Measurements from ENCODE around the gene FAM210A. TPM values are rescaled to one million over a fixed set of nuclear protein-coding genes. Genes with fewer than 3 reads are reported as not detected.

The FAM210A gene
- total RNA-seq, 1 experiment from 2014 or later: 26.2 TPM

GRCh38 chr18:13720847-13721246 lies 5.5 kb downstream of the FAM210A start (continued):
- TF ChIP-seq ZBTB33 (IDR thresholded peaks at IDR 0.05; ENCODE audit: extremely low read depth, insufficient replicate concordance, low read length): no peak

DNA sequence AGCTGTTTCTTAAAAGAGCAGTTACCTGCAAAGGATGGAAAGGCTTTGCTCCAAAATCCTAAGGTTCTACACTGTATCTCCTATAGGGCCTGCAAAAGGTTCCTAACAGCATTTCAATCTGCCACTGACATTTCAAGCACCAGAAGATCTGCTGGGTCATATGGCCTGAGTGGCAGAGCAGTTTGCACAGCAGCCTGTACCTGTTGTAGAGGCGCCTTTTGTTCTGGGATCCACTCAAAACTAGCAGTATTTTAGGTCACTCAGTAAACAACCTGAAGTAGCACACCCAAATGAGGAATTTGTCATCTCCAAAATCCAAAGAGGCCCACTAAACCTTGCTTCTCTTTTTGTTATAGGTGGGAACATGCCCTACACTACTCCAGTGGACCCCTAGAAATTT lies 6.2 kb downstream of the FAM210A start:
- peaks cover 100% of the 10 kb centered on the region for H3K79me2 ChIP-seq (ENCODE audit: insufficient read depth, low read length)
- H3K27ac ChIP-seq (ENCODE audit: low read depth, low read length): no peak overlapping the region
- no peak overlapping the region for H2AFZ ChIP-seq (ENCODE audit: low read depth, low read length, poor library complexity, severe bottlenecking)
- DNase-seq (ENCODE audit: low read depth, low spot score) (no peak), ATAC-seq (no peak)
- no peaks in the 10 kb centered on the region for H3K9me2 ChIP-seq (ENCODE audit: insufficient read depth)
- ChIA-PET RAD21 (ENCODE audit: low non-redundant PET in 1 of 2, low total read pairs in 2 of 2, uncharacterized antibody in 2 of 2, unreplicated experiment in 2 of 2) (no interaction called here), CTCF (no interaction called here), POLR2A (no interaction called here)
- no peak for TF ChIP-seq JUND (IDR thresholded peaks at IDR 0.05)
- no peaks in the 10 kb centered on the region for H3K27me3 ChIP-seq (ENCODE audit: insufficient read depth, low read length)
- no peak overlapping the region for H3K4me2 ChIP-seq (ENCODE audit: low read length)
- H3K36me3 ChIP-seq (ENCODE audit: control insufficient read depth in 1 of 2, insufficient read depth in 2 of 2, low read length in 2 of 2): 0 out of 4 replicates have a peak, but pooled peaks cover 0 to 16% of the 10 kb centered on the region in 2 experiments
- peaks cover 0 to 11% of the 10 kb centered on the region in 2 experiments; a peak in 2 of 4 replicates for H3K4me1 ChIP-seq (ENCODE audit: control insufficient read depth in 1 of 2, insufficient read depth in 2 of 2, low read length in 2 of 2)
- H3K4me3 ChIP-seq (replicated peaks in 1 of 2; ENCODE audit: low read depth in 1 of 2, low read length in 2 of 2): no peak overlapping the region
- peaks cover 0 to 4% of the 10 kb centered on the region in 2 experiments; a peak in 1 of 4 replicates for H3K9me3 ChIP-seq (ENCODE audit: control insufficient read depth in 1 of 2, insufficient read depth in 1 of 2, low read depth in 1 of 2, low read length in 2 of 2)
- intact Hi-C loops (cut with micrococcal nuclease): no loop called here
- BruUV-seq (replicated peaks): no TSS peak
- H3K9ac ChIP-seq (ENCODE audit: low read length): no peak overlapping the region
- H4K20me1 ChIP-seq (ENCODE audit: insufficient read depth): no peaks in the 10 kb centered on the region

DNA sequence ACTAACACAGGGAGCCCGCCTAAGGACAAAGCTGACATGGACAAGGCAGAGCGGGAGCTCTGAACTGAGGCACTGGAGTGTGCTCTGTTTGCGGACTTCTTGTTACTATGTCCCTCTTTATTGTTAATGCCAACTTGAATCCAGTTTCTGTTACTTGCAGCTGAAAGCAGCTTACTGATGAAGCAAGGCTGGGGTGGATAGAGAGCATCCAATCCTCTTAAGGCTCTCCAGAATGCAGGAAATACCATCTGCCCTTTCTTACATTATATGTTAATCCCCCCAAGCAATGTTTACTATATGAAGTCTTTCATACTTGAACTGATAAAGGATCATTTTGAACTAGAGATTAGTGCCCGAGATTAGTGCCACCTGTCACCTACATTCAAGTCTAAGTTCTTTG lies 9.4 kb downstream of the FAM210A start:
- DNase-seq (ENCODE audit: low read depth, low spot score) (no peak), ATAC-seq (no peak)
- Histone ChIP-seq H3K9me2 (ENCODE audit: insufficient read depth) (no peaks in the 10 kb centered on the region), H3K27ac (ENCODE audit: low read depth, low read length) (no peak overlapping the region), H3K36me3 (ENCODE audit: control insufficient read depth in 1 of 2, insufficient read depth in 2 of 2, low read length in 2 of 2) (0 out of 4 replicates have a peak, but pooled peaks cover 0 to 16% of the 10 kb centered on the region in 2 experiments), H3K27me3 (ENCODE audit: insufficient read depth, low read length) (no peaks in the 10 kb centered on the region), H3K9ac (ENCODE audit: low read length) (no peak overlapping the region), H3K9me3 (ENCODE audit: control insufficient read depth in 1 of 2, insufficient read depth in 1 of 2, low read depth in 1 of 2, low read length in 2 of 2) (peaks cover 0 to 4% of the 10 kb centered on the region in 2 experiments; a peak in 1 of 4 replicates), H3K4me2 (ENCODE audit: low read length) (no peak overlapping the region), H3K4me1 (ENCODE audit: control insufficient read depth in 1 of 2, insufficient read depth in 2 of 2, low read length in 2 of 2) (peaks cover 0 to 26% of the 10 kb centered on the region in 2 experiments; a peak in 2 of 4 replicates), H3K4me3 (replicated peaks in 1 of 2; ENCODE audit: low read depth in 1 of 2, low read length in 2 of 2) (no peak overlapping the region), H4K20me1 (ENCODE audit: insufficient read depth) (no peaks in the 10 kb centered on the region), H2AFZ (ENCODE audit: low read depth, low read length, poor library complexity, severe bottlenecking) (no peak overlapping the region), H3K79me2 (ENCODE audit: insufficient read depth, low read length) (peaks cover 100% of the 10 kb centered on the region)
- BruUV-seq (replicated peaks): no TSS peak
- intact Hi-C loops (cut with micrococcal nuclease): no loop called here
- ChIA-PET CTCF (no interaction called here), RAD21 (ENCODE audit: low non-redundant PET in 1 of 2, low total read pairs in 2 of 2, uncharacterized antibody in 2 of 2, unreplicated experiment in 2 of 2) (no interaction called here), POLR2A (no interaction called here)
- TF ChIP-seq YY1 (IDR thresholded peaks at IDR 0.05; ENCODE audit: extremely low read depth, insufficient replicate concordance, low read depth, low read length) (no peak), ZBTB33 (IDR thresholded peaks at IDR 0.05; ENCODE audit: extremely low read depth, insufficient replicate concordance, low read length) (no peak), REST (IDR thresholded peaks at IDR 0.05; ENCODE audit: low read depth) (no peak)
- TF ChIP-seq, protein P1, sequence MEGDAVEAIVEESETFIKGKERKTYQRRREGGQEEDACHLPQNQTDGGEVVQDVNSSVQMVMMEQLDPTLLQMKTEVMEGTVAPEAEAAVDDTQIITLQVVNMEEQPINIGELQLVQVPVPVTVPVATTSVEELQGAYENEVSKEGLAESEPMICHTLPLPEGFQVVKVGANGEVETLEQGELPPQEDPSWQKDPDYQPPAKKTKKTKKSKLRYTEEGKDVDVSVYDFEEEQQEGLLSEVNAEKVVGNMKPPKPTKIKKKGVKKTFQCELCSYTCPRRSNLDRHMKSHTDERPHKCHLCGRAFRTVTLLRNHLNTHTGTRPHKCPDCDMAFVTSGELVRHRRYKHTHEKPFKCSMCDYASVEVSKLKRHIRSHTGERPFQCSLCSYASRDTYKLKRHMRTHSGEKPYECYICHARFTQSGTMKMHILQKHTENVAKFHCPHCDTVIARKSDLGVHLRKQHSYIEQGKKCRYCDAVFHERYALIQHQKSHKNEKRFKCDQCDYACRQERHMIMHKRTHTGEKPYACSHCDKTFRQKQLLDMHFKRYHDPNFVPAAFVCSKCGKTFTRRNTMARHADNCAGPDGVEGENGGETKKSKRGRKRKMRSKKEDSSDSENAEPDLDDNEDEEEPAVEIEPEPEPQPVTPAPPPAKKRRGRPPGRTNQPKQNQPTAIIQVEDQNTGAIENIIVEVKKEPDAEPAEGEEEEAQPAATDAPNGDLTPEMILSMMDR (IDR thresholded peaks at IDR 0.05 in 2 of 3, conservative IDR thresholded peaks at IDR 0.05 in 1 of 3; ENCODE audit: borderline replicate concordance in 1 of 3, insufficient read depth in 1 of 3, low read depth in 2 of 3, low read length in 2 of 3): no peak

All from HCT116 (cell line).